Esophagus muscularis mucosa (tissue), 4 donors: ENCODE data around the gene CFLAR.

Experiments used
- EP300 ChIP-seq: sonication (generic); formaldehyde crosslinking; IDR thresholded peaks from one replicate; pipeline ENCODE4 v1.6.1; 2017; ENCODE audit warnings: antibody characterized with exemption
- POLR2A ChIP-seq: fragments of 450-650 bp; IDR thresholded peaks from one replicate; pipeline ENCODE4 v1.6.1; 2017; ENCODE audit warnings: antibody characterized with exemption, moderate library complexity, mild to moderate bottlenecking, low read depth
- POLR2AphosphoS5 ChIP-seq, 2 donors: sonication (generic); formaldehyde crosslinking; IDR thresholded peaks; one replicate each; pipeline ENCODE4 v1.6.1; 2017; ENCODE audit warnings: antibody characterized with exemption in 2 of 2
- TF ChIP-seq, protein P1 (sequence below), 3 experiments: fragments of 200-600 bp in 2 of 3; fragments of 450-650 bp in 1 of 3; sonication (generic) in 2 of 3; IDR thresholded peaks; one replicate each; pipeline ENCODE4 v1.5.1; 2017 to 2019; ENCODE audit warnings: antibody characterized with exemption in 3 of 3, mild to moderate bottlenecking in 2 of 3, moderate library complexity in 1 of 3

DNA sequence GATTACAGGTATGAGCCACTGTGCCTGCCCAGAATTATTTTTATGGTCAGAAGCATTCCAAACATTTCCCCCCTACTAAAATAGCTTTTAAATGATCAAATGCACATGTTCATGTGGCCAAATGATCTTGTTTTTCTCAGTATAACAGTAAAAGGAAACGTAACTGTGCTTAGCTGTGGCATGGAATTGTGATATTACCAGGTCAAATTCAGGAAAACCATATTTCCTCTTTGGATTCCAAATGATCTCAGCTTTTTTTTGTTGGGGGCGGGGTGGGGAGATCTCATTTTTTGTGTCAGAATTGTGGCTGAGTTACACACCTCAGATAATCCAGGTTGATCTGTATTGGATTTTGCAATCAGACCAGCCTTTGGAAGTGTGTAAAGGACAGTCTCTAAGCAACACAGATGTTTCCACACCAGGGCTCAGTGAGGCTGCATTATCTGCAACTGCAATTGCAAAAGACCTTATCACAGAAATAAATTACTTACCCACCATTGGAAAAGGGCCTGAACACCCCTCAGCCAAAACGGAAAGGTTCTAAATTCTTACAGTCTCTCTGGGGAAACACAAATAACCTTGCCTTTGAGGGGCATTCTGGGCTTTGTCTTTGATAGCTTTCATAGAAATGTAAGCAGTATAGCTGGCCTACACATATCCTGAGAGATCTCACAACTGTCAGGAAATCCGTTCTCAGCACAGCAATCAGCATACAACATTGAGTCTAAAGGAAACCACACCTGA is 75.3 kb downstream of the CFLAR start:
- TF ChIP-seq POLR2A = no peak
- TF ChIP-seq, protein P1, sequence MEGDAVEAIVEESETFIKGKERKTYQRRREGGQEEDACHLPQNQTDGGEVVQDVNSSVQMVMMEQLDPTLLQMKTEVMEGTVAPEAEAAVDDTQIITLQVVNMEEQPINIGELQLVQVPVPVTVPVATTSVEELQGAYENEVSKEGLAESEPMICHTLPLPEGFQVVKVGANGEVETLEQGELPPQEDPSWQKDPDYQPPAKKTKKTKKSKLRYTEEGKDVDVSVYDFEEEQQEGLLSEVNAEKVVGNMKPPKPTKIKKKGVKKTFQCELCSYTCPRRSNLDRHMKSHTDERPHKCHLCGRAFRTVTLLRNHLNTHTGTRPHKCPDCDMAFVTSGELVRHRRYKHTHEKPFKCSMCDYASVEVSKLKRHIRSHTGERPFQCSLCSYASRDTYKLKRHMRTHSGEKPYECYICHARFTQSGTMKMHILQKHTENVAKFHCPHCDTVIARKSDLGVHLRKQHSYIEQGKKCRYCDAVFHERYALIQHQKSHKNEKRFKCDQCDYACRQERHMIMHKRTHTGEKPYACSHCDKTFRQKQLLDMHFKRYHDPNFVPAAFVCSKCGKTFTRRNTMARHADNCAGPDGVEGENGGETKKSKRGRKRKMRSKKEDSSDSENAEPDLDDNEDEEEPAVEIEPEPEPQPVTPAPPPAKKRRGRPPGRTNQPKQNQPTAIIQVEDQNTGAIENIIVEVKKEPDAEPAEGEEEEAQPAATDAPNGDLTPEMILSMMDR (IDR thresholded peaks at IDR 0.05) = no peak
- TF ChIP-seq POLR2AphosphoS5 (IDR thresholded peaks at IDR 0.05) = peak; percentile 10 to 23
- TF ChIP-seq EP300 = no peak
